NCI-H510A treated with DMSO at 0.1 percent for 48 hours (cell line): ENCODE data around the gene OR10C1.

ENCODE experiments used
- DNase-seq: peaks from one replicate; lab custom pipeline; 2025; lab: John Stamatoyannopoulos, UW

Gene OR10C1

GRCh38 chr6:29477923-29478450, 38.9 kb downstream of the OR10C1 start:
- DNase-seq, result no peak

- DNase-seq, result no peak
Measured at GRCh38 chr6:29478740-29479139, 39.6 kb downstream of the OR10C1 start.

- no peak for DNase-seq
Measured at GRCh38 chr6:29479560-29479959, 40.5 kb downstream of the OR10C1 start.

GRCh38 chr6:29483186-29483585, 44.1 kb downstream of the OR10C1 start:
- no peak for DNase-seq

GRCh38 chr6:29483735-29484134, 44.6 kb downstream of the OR10C1 start:
- DNase-seq, result no peak

- DNase-seq, result no peak
Measured at GRCh38 chr6:29486577-29486976, 47.5 kb downstream of the OR10C1 start.

GRCh38 chr6:29487131-29487530, 48.0 kb downstream of the OR10C1 start:
- DNase-seq, result no peak

GRCh38 chr6:29487660-29488059, 48.6 kb downstream of the OR10C1 start, which contains the start of gene MAS1L:
Gene MAS1L (minus strand): TSS chr6:29487956. CDS start chr6:29487902, 54 bp downstream.
- DNase-seq, result no peak

GRCh38 chr6:29488874-29489273, 49.8 kb downstream of the OR10C1 start:
- DNase-seq, result no peak

- no peak for DNase-seq
Measured at GRCh38 chr6:29489286-29489685, 50.2 kb downstream of the OR10C1 start.

- DNase-seq, result no peak
Measured at GRCh38 chr6:29490055-29490454, 50.9 kb downstream of the OR10C1 start.

GRCh38 chr6:29490552-29490951, 51.4 kb downstream of the OR10C1 start:
- no peak for DNase-seq
